H1 (cell line): ENCODE results near the gene HMG20A. TPM values are rescaled to one million over a fixed set of nuclear protein-coding genes. Genes with fewer than 3 reads are reported as not detected.

ENCODE experiments used
- CTCF ChIA-PET: fragments of 300-600 bp; sonication (Branson Sonifier 250); formaldehyde crosslinking; loops from one replicate; lab custom pipeline; 2021; ENCODE audit not compliant: partially characterized antibody; lab: Charles Lee
- POLR2A ChIA-PET: fragments of 300-600 bp; sonication (Branson Sonifier 250); formaldehyde crosslinking; loops from one replicate; lab custom pipeline; 2021; ENCODE audit warnings: inconsistent platforms; ENCODE audit not compliant: partially characterized antibody; lab: Charles Lee
- DNase-seq, 2 experiments: peaks; one replicate each; pipeline versions ENCODE4 v3.0.0 to v3.0.0-alpha.2; 2010 to 2022; ENCODE audit warnings: low spot score in 2 of 2, low read depth in 1 of 2, mixed read lengths in 1 of 2
- FAIRE-seq: peaks from 2 replicates; lab custom pipeline; 2011; peaks lifted over from hg19 to GRCh38; lab: Jason Lieb, UNC
- H2AFZ ChIP-seq: 2 replicates; pipeline ENCODE4 v1.8.1; 2012; ENCODE audit warnings: low read length, inconsistent platforms
- H2AK5ac ChIP-seq: 2 replicates; pipeline ENCODE4 v1.6.1; 2013; ENCODE audit warnings: low read depth, low read length
- H2BK120ac ChIP-seq: replicated peaks from 2 replicates; pipeline ENCODE3; 2013; ENCODE audit warnings: low read depth, low read length, inconsistent platforms
- H2BK12ac ChIP-seq: 2 replicates; pipeline ENCODE4 v1.6.1; 2013; ENCODE audit warnings: low read depth, low read length
- H2BK15ac ChIP-seq: 2 replicates; pipeline ENCODE4 v1.6.1; 2013; ENCODE audit warnings: low read length
- H2BK20ac ChIP-seq: 2 replicates; pipeline ENCODE4 v1.6.1; 2013; ENCODE audit warnings: low read length
- H2BK5ac ChIP-seq: 2 replicates; pipeline ENCODE4 v1.6.1; 2013; ENCODE audit warnings: low read depth, low read length
- H3K14ac ChIP-seq: 2 replicates; pipeline ENCODE4 v1.6.1; 2013; ENCODE audit warnings: inconsistent platforms; ENCODE audit not compliant: insufficient read length
- H3K18ac ChIP-seq: 2 replicates; pipeline ENCODE4 v1.6.1; 2013; ENCODE audit warnings: low read length; ENCODE audit errors: extremely low read depth
- H3K23ac ChIP-seq: 2 replicates; pipeline ENCODE4 v1.6.1; 2013; ENCODE audit warnings: inconsistent platforms; ENCODE audit not compliant: insufficient read length
- H3K23me2 ChIP-seq: 2 replicates; pipeline ENCODE4 v1.6.1; 2013; ENCODE audit warnings: low read depth, low read length
- H3K27ac ChIP-seq: 2 replicates; pipeline ENCODE4 v1.6.1; 2011; ENCODE audit warnings: low read depth, low read length, inconsistent platforms
- H3K27me3 ChIP-seq, 4 experiments: replicated peaks in 1 of 4; 1 replicate in 1 of 4; 2 replicates in 3 of 4; pipeline versions ENCODE4 v1.6.1 to v1.8.1; 2011 to 2013; ENCODE audit warnings: low read length in 3 of 4, mild to moderate bottlenecking in 3 of 4, inconsistent platforms in 2 of 4, mixed read lengths in 2 of 4, moderate library complexity in 1 of 4; ENCODE audit not compliant: control insufficient read depth in 3 of 4, insufficient read depth in 3 of 4; ENCODE audit errors: extremely low read depth in 1 of 4
- H3K36me3 ChIP-seq, 4 experiments: 2 replicates each; pipeline versions ENCODE4 v1.6.1 to v1.8.1; 2011 to 2013; ENCODE audit warnings: mild to moderate bottlenecking in 4 of 4, low read length in 3 of 4, moderate library complexity in 2 of 4, control low read depth in 1 of 4, inconsistent platforms in 1 of 4; ENCODE audit not compliant: insufficient read depth in 4 of 4, control insufficient read depth in 2 of 4
- H3K4ac ChIP-seq: replicated peaks from 2 replicates; pipeline ENCODE3; 2013; ENCODE audit warnings: low read length, low read depth, mixed read lengths, inconsistent platforms; ENCODE audit not compliant: insufficient read length
- H3K4me1 ChIP-seq, 4 experiments: replicated peaks in 1 of 4; 1 replicate in 1 of 4; 2 replicates in 3 of 4; pipeline versions ENCODE4 v1.6.1 to v1.8.1; 2011 to 2013; ENCODE audit warnings: low read length in 3 of 4, inconsistent platforms in 2 of 4, mixed read lengths in 1 of 4; ENCODE audit not compliant: insufficient read depth in 4 of 4, control insufficient read depth in 3 of 4
- H3K4me2 ChIP-seq, 2 experiments: 2 replicates each; pipeline versions ENCODE4 v1.6.1 to v1.8.1; 2011 to 2013; ENCODE audit warnings: low read depth in 2 of 2, low read length in 2 of 2, control low read depth in 1 of 2, inconsistent platforms in 1 of 2, mild to moderate bottlenecking in 1 of 2; ENCODE audit not compliant: insufficient read depth in 1 of 2
- H3K4me3 ChIP-seq, 4 experiments: fragments of 200-600, 300-600 bp in 1 of 4; sonication (generic), shearing (Covaris generic), sonication (Bioruptor Twin) in 1 of 4; 2 replicates each; pipeline versions ENCODE4 v1.5.1 to v1.8.1; 2011 to 2016; ENCODE audit warnings: low read length in 4 of 4, low read depth in 3 of 4, control low read depth in 2 of 4, inconsistent platforms in 2 of 4, mild to moderate bottlenecking in 2 of 4, mixed read lengths in 1 of 4, moderate library complexity in 1 of 4; ENCODE audit not compliant: insufficient read depth in 2 of 4; ENCODE audit errors: extremely low read depth in 1 of 4
- H3K56ac ChIP-seq: replicated peaks from 2 replicates; pipeline ENCODE3; 2013; ENCODE audit warnings: low read depth, mild to moderate bottlenecking, mixed read lengths, low read length, inconsistent platforms; ENCODE audit not compliant: insufficient read length
- H3K79me1 ChIP-seq: 2 replicates; pipeline ENCODE4 v1.6.1; 2013; ENCODE audit warnings: low read depth, low read length, control low read depth
- H3K79me2 ChIP-seq, 2 experiments: 2 replicates each; pipeline versions ENCODE4 v1.6.1 to v1.8.1; 2012 to 2013; ENCODE audit warnings: low read length in 2 of 2, mild to moderate bottlenecking in 2 of 2, inconsistent platforms in 1 of 2; ENCODE audit not compliant: insufficient read depth in 2 of 2, control insufficient read depth in 1 of 2
- H3K9ac ChIP-seq, 4 experiments: replicated peaks in 1 of 4; 1 replicate in 1 of 4; 2 replicates in 3 of 4; pipeline versions ENCODE4 v1.6.1 to v1.8.1; 2011 to 2013; ENCODE audit warnings: low read depth in 3 of 4, low read length in 3 of 4, control low read depth in 2 of 4, mild to moderate bottlenecking in 2 of 4, moderate library complexity in 2 of 4, inconsistent platforms in 1 of 4; ENCODE audit errors: extremely low read depth in 1 of 4
- H3K9me3 ChIP-seq, 2 experiments: 2 replicates each; pipeline versions ENCODE4 v1.6.1 to v1.8.1; 2012 to 2013; ENCODE audit warnings: mild to moderate bottlenecking in 2 of 2, moderate library complexity in 2 of 2, control low read depth in 1 of 2, inconsistent platforms in 1 of 2, low read depth in 1 of 2, low read length in 1 of 2, mixed read lengths in 1 of 2; ENCODE audit not compliant: insufficient read depth in 2 of 2
- H4K20me1 ChIP-seq, 2 experiments: replicated peaks in 1 of 2; 2 replicates each; pipeline versions ENCODE3 to v1.8.1; 2011 to 2013; ENCODE audit warnings: inconsistent platforms in 2 of 2, low read length in 2 of 2, mild to moderate bottlenecking in 1 of 2; ENCODE audit not compliant: insufficient read depth in 2 of 2, control insufficient read depth in 1 of 2
- H4K5ac ChIP-seq: 2 replicates; pipeline ENCODE4 v1.6.1; 2013; ENCODE audit warnings: low read length, low read depth, mixed read lengths, inconsistent platforms; ENCODE audit not compliant: insufficient read length
- H4K8ac ChIP-seq: 2 replicates; pipeline ENCODE4 v1.8.0; 2013; ENCODE audit warnings: mild to moderate bottlenecking, moderate library complexity, low read length, inconsistent platforms; ENCODE audit not compliant: insufficient read depth; ENCODE audit errors: extremely low read depth
- H4K91ac ChIP-seq: replicated peaks from 2 replicates; pipeline ENCODE3; 2013; ENCODE audit warnings: low read length, mixed read lengths, inconsistent platforms; ENCODE audit not compliant: insufficient read length
- BACH1 ChIP-seq: IDR thresholded peaks from 2 replicates; pipeline ENCODE4 v1.6.1; 2012; ENCODE audit warnings: low read length, improper control_type of control experiment
- CBX8 ChIP-seq: fragments of 300-800, 300-1000 bp; sonication (generic); IDR thresholded peaks from 2 replicates; pipeline ENCODE4 v1.7.1; 2016; ENCODE audit warnings: low read depth, low read length, borderline replicate concordance
- CHD1 ChIP-seq: IDR thresholded peaks from 2 replicates; pipeline ENCODE4 v1.6.1; 2012; ENCODE audit warnings: low read depth, low read length, improper control_type of control experiment
- JUND ChIP-seq: IDR thresholded peaks from 2 replicates; pipeline ENCODE4 v1.6.1; 2011; ENCODE audit warnings: mild to moderate bottlenecking, improper control_type of control experiment, low read length
- KDM1A ChIP-seq: fragments of 200-600, 300-600 bp; sonication (generic); IDR thresholded peaks from 2 replicates; pipeline ENCODE4 v1.7.1; 2016; ENCODE audit warnings: mild to moderate bottlenecking, low read length, borderline replicate concordance
- PHF8 ChIP-seq: fragments of 200-600 bp; sonication (generic); conservative IDR thresholded peaks from 2 replicates; pipeline ENCODE4 v1.7.1; 2012; ENCODE audit warnings: low read depth, mild to moderate bottlenecking, inconsistent platforms, low read length, moderate library complexity
- RAD21 ChIP-seq, 2 experiments: IDR thresholded peaks in 1 of 2; conservative IDR thresholded peaks in 1 of 2; 2 replicates each; pipeline ENCODE4 v1.6.1; 2011; ENCODE audit warnings: low read depth in 2 of 2, low read length in 2 of 2, improper control_type of control experiment in 1 of 2, inconsistent platforms in 1 of 2, mild to moderate bottlenecking in 1 of 2, moderate library complexity in 1 of 2
- RNF2 ChIP-seq: fragments of 200-900, 300-1000 bp; sonication (generic); IDR thresholded peaks from 2 replicates; pipeline ENCODE4 v1.7.1; 2016; ENCODE audit warnings: borderline replicate concordance, low read depth, mild to moderate bottlenecking, antibody characterized with exemption, low read length; ENCODE audit not compliant: poor library complexity, severe bottlenecking; ENCODE audit errors: missing control alignments
- SUZ12 ChIP-seq: fragments of 200-600 bp; sonication (generic); IDR thresholded peaks from 2 replicates; pipeline ENCODE4 v1.6.1; 2012; ENCODE audit warnings: mild to moderate bottlenecking, inconsistent platforms, low read length, moderate library complexity, mixed read lengths
- TAF7 ChIP-seq: optimal IDR thresholded peaks from 2 replicates; pipeline ENCODE3; 2011; ENCODE audit warnings: low read depth, mild to moderate bottlenecking, inconsistent platforms, low read length, moderate library complexity, borderline replicate concordance
- WGBS, 2 experiments: shearing (Covaris generic) in 1 of 2; methylation state at CpG; one replicate each; pipeline versions ENCODE4 v1.1.6 to v1.1.7; 2013 to 2015; ENCODE audit warnings: low lambda C conversion rate in 2 of 2, mixed read lengths in 2 of 2, inconsistent platforms in 1 of 2, low coverage in 1 of 2, missing lambda C conversion rate in 1 of 2; ENCODE audit not compliant: insufficient replicate concordance in 2 of 2, insufficient coverage in 1 of 2, insufficient read length in 1 of 2; ENCODE audit errors: extremely low coverage in 1 of 2, missing lambda C conversion rate in 1 of 2; 5-methylcytosine and 5-hydroxymethylcytosine counted together
- polyA plus RNA-seq, 7 experiments: library from polyadenylated mRNA; depleted of rRNA in 3 of 7; stranded (reverse) in 5 of 7; unstranded in 2 of 7; fragments of >200 nt in 5 of 7; fragments of 200-250 nt in 2 of 7; gene quantifications; 1 replicate in 5 of 7; 2 replicates in 1 of 7; 4 replicates in 1 of 7; pipeline versions ENCODE4 v1.2.1 to v1.2.3, GENCODE V29; 2011 to 2013; ENCODE audit warnings: missing spikeins in 2 of 7, mixed read lengths in 2 of 7
- total RNA-seq: library from RNA; stranded (reverse); fragmentation: NEBNext Ultra II Directional; extraction: Animal tissue kit (Norgen Biotek cat#: 25700); gene quantifications from 2 replicates; pipeline ENCODE4 v1.2.1, GENCODE V29; 2021

Gene HMG20A
- total and polyA plus RNA-seq, 2 of the 8 experiments (the other 6 are each of a cell fraction or from before 2014, with no cell fraction given): 52.1 to 59.7 TPM

DNA sequence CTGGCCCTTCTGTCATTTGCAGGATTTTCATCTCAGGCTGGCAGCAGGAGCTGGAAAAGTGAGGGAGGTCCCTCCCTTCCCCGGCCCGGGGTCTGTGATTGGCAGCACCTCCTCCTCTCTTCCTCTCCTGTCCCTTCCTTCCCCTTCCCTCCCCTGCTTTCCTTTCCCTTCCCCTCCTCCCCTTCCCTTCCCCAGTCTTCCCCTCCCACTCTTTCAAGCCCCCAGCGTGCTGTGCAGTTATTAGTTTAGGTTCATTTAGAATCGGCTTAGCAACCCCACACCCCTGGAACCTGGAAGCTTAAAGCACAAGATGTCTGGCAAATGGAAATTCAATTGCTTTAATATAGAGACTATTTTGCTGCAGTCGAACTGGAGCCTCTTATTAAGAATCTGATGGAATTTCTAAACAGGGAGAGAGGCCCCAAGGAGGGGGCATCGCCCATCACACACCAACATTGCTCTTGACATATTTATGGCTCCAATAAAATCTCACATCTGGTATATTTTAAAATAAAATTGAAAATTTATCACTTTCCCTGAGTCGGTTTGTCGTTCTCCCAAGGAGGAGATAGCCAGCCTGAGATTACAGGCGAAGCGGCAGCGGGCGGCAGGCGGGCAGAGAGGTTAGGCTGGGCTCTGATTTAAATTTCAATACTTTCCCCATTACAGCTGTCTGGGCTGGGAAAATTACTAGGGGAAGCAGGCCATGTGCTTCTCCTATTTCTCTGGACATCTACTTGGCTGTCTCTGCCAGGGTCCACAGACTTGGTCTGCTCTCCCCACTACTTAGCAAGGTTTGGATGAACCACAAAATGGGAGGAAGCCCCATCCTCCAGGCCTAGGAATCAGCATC lies 113.1 kb downstream of the HMG20A start:
- POLR2A ChIA-PET: interaction anchor here (0.5 to 0.9 kb wide), 2 partner anchors 25 to 158 kb away, joined by 3 read pairs; no protein-coding TSS in a partner anchor
- Histone ChIP-seq H3K79me2 (no peaks in the 10 kb centered on the region), H3K4me2 (peak overlapping the region in 1 of 2 experiments; percentile 11; a peak in 1 of 4 replicates), H3K18ac (peak overlapping the region; percentile 89), H3K27me3 (no peaks in the 10 kb centered on the region), H2AK5ac (0 out of 2 replicates have a peak overlapping the region, but pooled peaks have one; percentile 19), H2BK20ac (peak overlapping the region; percentile 98), H3K23ac (no peak overlapping the region), H4K5ac (no peak overlapping the region), H3K4ac (peak overlapping the region; percentile 73), H2BK12ac (peak overlapping the region; percentile 96), H3K23me2 (no peaks in the 10 kb centered on the region), H4K91ac (peak overlapping the region; percentile 84), H3K9me3 (no peaks in the 10 kb centered on the region), H2AFZ (peak overlapping the region; percentile 65), H2BK120ac (peak overlapping the region; percentile 52), H3K4me3 (no peak overlapping the region), H3K36me3 (no peaks in the 10 kb centered on the region), H3K14ac (no peak overlapping the region), H3K56ac (no peak overlapping the region), H2BK5ac (peak overlapping the region; percentile 72; the same call in 1 of the 2 replicates), H2BK15ac (peak overlapping the region; percentile 97; the same call in 1 of the 2 replicates), H4K20me1 (no peaks in the 10 kb centered on the region), H3K27ac (no peak overlapping the region), H3K79me1 (no peaks in the 10 kb centered on the region), H4K8ac (no peak overlapping the region), H3K9ac (no peak overlapping the region; a peak in 1 of 7 replicates), H3K4me1 (peaks cover 12 to 37% (median 14%) of the 10 kb centered on the region in 4 experiments)
- DNase-seq: no peak
- 54% methylated on average over 11 of the region's 13 CpGs; no CpG with 5 or more reads in 1 of the 2 experiments for WGBS, 2 experiments
- peak; percentile 13 for FAIRE-seq
- CTCF ChIA-PET: interaction anchor here (0.6 to 5.9 kb wide), 4 partner anchors 9 to 352 kb away, joined by 3 to 49 read pairs (median 4); no protein-coding TSS in a partner anchor
- TF ChIP-seq RNF2: no peak
- TF ChIP-seq JUND: no peak
- no peak for TF ChIP-seq SUZ12
- TF ChIP-seq TAF7: no peak
- TF ChIP-seq BACH1: no peak
- TF ChIP-seq PHF8: no peak
- no peak for TF ChIP-seq KDM1A
- TF ChIP-seq RAD21 (IDR thresholded peaks at IDR 0.05 in 1 of 2, conservative IDR thresholded peaks at IDR 0.05 in 1 of 2; ENCODE audit: low read depth in 2 of 2, low read length in 2 of 2): no peak
- no peak for TF ChIP-seq CBX8
- TF ChIP-seq CHD1: no peak
